GM20000 (cell line): ENCODE results near the gene SIGLEC5.

ENCODE experiments used
- DNase-seq: peaks from one replicate; pipeline ENCODE4 v3.0.0; 2012; ENCODE audit warnings: low spot score
- TF ChIP-seq, protein P1 (sequence below): IDR thresholded peaks from 2 replicates; pipeline ENCODE4 v1.5.1; 2012; ENCODE audit warnings: mild to moderate bottlenecking, control low read depth; ENCODE audit errors: extremely low read depth, missing control alignments

The SIGLEC5 gene

DNA sequence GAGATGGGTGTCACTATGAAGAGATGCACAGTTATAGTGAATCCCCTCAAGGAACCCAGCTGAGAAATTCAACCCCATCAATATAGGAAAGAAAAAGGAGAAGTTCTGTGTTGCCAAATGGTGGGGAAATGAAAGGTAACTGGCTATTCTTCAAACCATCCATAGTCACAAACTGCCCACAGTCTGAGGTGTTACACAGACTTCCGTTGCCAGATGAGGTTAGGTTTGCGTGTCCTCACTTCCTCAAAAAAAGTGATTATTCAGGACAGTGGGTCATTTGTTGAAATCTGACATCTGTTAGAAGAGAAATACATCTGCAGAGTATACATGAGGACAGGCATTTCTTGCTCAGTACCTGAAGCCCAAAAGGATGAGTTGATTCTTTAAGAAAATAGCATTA is 9.0 kb downstream of the SIGLEC5 start:
- TF ChIP-seq, protein P1, sequence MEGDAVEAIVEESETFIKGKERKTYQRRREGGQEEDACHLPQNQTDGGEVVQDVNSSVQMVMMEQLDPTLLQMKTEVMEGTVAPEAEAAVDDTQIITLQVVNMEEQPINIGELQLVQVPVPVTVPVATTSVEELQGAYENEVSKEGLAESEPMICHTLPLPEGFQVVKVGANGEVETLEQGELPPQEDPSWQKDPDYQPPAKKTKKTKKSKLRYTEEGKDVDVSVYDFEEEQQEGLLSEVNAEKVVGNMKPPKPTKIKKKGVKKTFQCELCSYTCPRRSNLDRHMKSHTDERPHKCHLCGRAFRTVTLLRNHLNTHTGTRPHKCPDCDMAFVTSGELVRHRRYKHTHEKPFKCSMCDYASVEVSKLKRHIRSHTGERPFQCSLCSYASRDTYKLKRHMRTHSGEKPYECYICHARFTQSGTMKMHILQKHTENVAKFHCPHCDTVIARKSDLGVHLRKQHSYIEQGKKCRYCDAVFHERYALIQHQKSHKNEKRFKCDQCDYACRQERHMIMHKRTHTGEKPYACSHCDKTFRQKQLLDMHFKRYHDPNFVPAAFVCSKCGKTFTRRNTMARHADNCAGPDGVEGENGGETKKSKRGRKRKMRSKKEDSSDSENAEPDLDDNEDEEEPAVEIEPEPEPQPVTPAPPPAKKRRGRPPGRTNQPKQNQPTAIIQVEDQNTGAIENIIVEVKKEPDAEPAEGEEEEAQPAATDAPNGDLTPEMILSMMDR, result no peak
- DNase-seq, result peak; percentile 57

DNA sequence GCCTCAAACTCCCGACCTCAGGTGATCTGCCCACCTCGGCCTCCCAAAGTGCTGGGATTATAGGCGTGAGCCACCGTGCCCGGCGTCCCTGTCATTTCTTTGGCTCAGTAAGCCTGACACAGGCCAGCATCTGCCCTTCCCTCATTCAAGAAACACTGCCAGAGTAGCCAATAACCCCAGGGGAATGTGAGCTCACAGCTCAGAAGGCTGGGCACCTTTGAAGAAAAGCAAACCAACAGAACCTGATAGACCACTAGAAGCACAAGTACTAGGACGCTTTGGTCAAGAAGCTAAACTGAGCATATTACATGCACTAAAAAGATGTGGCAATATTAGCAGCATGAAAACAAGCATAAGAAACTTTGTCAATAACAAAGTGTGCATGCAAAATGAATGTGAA is 14.2 kb downstream of the SIGLEC5 start:
- TF ChIP-seq, protein P1, result no peak
- DNase-seq, result no peak

DNA sequence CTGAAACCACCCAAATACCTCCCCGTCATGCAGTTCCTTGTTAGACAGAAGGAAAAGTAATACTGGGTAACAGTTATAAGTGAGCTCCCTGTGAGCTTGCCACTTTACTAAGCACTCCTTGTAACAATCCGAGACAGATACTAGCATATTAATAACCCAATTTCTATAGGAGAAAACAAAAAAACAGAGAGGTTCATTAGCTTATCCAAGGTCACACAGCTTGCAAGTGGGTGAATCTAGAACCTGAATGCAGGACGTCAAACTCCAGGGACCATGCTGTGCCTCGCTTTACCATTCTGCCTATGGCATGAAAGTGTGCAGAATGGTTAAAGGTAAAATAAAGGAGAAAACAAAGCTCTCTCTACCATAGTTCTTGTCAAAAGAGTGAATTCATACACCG is 15.4 kb downstream of the SIGLEC5 start:
- TF ChIP-seq, protein P1, result no peak

DNA sequence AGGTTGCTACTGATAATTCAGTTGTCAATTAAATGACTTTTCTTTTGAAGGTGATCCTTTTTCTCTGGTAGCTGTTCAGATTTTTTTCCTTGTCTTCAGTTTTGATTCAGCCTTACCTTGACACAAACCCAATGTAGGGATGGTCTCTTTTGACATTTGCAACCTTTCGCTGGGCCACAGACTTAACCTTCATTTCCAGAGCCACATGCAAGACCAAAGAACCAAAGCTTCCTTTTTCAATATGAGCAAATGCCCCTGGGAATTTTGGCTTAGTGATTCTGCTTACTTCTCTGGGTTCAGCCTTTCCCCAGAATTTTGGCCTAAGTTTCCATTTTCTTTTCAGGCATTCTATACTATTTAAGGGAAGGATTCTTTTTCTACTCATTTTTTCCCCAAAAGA is 19.6 kb downstream of the SIGLEC5 start:
- TF ChIP-seq, protein P1, result no peak
- no peak for DNase-seq

More for the DNA sequence above, 15.4 kb downstream of the SIGLEC5 start:
- DNase-seq, result no peak

DNA sequence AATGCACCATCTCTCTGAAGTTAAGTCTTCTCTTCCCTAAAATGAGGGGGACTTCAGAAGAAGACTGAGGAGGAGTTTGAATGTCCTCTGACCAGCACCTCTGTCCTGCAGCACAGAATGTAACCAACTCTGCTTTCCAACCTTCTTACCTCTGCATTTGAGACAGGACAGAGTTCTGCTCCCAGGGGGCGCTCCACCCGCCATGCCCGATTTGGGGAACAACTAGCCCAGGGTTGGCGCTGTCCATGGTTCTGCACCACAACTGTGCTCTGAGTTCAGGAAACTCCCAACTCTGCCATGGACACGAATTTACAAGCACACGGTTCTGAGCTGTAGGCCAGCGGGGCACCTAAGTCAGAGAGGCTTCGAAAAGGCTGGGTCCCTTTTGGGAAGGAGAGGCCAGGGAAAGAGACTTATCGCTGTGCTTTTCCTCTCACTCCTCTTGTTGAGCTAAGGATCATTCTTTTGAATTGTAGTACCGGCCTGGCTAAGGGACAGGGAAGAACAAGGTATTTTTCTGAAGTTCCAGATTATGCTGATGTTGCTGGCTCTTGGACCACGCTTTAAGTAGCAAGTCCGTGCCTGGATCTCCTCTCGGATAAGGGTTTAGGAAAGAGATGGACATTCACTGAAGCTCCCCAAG is 22.2 kb downstream of the SIGLEC5 start:
- TF ChIP-seq, protein P1, result peak; percentile 54
- peak; percentile 60 for DNase-seq

DNA sequence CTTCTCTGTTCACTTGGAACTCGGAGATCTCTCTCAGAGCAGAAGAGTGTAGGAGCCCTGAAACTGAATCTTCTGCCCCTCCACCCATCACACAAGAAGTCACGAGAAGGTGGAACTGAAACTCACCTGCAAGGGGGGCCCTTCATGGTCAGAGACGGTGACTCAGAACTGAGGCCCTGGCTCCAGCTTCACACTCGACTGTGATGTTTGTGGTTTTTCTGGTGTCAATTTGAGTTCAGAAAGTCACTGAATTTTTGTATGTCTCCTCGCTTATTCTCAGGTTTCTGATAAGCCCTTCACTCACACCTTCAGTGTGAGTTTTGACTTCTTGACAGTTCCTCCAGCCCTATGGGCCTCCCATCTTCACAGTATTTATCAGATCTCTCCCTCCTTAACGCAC is 23.1 kb downstream of the SIGLEC5 start:
- TF ChIP-seq, protein P1, result no peak
- DNase-seq, result peak; percentile 90

DNA sequence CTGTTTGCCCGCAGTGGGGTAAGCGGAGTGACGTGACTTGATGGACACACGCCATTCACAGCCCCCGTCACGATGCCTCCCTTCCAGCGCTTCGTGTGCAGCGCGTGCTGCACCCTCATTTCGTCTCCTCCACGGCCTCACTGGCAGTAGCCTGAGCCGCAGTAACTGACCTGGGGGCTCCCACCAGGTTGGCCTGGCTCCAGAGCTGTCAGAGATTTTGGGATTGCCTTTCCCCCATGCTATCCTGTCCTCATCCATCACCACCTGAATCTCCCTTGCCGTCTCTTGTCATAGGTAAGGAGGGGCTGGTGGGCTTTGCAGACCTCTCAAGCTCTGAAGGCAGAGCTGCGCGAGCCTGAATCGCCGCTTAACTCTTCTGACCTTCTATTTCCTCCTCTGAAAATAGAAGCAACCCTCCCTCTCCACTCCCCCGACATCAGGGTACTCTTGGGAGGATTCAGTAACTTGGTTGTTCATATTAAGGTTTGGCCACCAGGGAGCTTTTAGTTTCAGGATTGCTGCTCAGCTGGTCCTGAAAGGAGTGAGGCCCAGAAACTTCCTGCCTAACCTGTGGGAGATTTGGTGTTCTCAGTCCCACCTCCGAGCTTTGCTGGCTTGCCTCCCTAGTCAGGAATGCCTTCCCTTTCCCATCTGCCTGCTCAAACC is 27.9 kb downstream of the SIGLEC5 start:
- TF ChIP-seq, protein P1, result no peak

More for the DNA sequence above, 27.9 kb downstream of the SIGLEC5 start:
- peak; percentile 74 for DNase-seq
